ENCODE results near the gene SF3B6. TPM values are rescaled to one million over a fixed set of nuclear protein-coding genes. Genes with fewer than 3 reads are reported as not detected.
"Not testable (repeated sequence)": the region's sequence is repeated elsewhere in the genome, so short reads cannot be mapped to it uniquely, and the experiment has no call there.

Gene SF3B6
- total and polyA plus RNA-seq, 5 experiments from 2014 or later = 55.8 to 208 (median 161) TPM

- no peak for DNase-seq
- Mint-ChIP-seq H3K27me3 (peaks cover 0 to 5% (median 1%) of the 10 kb centered on the region in 5 donors), H3K36me3 (peaks cover 0 to 4% (median 0%) of the 10 kb centered on the region in 3 donors), H3K4me3 (peak overlapping the region; percentile 93 to 99 (median 96)), H3K9me3 (no peaks in the 10 kb centered on the region), H3K4me1 (peaks cover 12 to 35% (median 30%) of the 10 kb centered on the region in 4 donors), H3K27ac (peak overlapping the region in 9 of 10 donors; percentile 83 to 96 (median 94))
- ATAC-seq = no peak
- POLR2A ChIA-PET = interaction anchor here (0.9 to 6.7 kb wide), 10 partner anchors 11 to 121 kb away, joined by 3 to 48 read pairs (median 3); partner anchors contain the start of genes ATAD2B, SF3B6, TP53I3 and UBXN2A
Observed at GRCh38 chr2:24047703-24048033, 28.5 kb downstream of the SF3B6 start.

GRCh38 chr2:24046930-24047702 lies 29.0 kb downstream of the SF3B6 start, which contains the start of gene WDCP:
Gene WDCP (minus strand): TSS chr2:24047391. CDS start chr2:24039494, 7,897 bp downstream.
- peaks cover 0 to 5% (median 1%) of the 10 kb centered on the region in 5 donors for H3K27me3 Mint-ChIP-seq
- peak; percentile 98 to 100 for ATAC-seq
- no peaks in the 10 kb centered on the region for H3K9me3 Mint-ChIP-seq
- peak within 1 kb of the TSS; percentile 83 to 96 (median 94) for H3K27ac Mint-ChIP-seq
- peaks cover 12 to 35% (median 30%) of the 10 kb centered on the region in 4 donors for H3K4me1 Mint-ChIP-seq
- peaks cover 0 to 4% (median 0%) of the 10 kb centered on the region in 3 donors for H3K36me3 Mint-ChIP-seq
- POLR2A ChIA-PET = interaction anchor here (0.9 to 6.7 kb wide), 11 partner anchors 12 to 120 kb away, joined by 3 to 48 read pairs (median 3); partner anchors contain the start of genes ATAD2B, SF3B6, TP53I3 and UBXN2A
- DNase-seq = peak; percentile 79 to 97 (median 92)
- peak within 1 kb of the TSS; percentile 93 to 99 (median 96) for H3K4me3 Mint-ChIP-seq

- peak overlapping the region; percentile 93 to 99 (median 96) for H3K4me3 Mint-ChIP-seq
- peaks cover 0 to 4% (median 0%) of the 10 kb centered on the region in 3 donors for H3K36me3 Mint-ChIP-seq
- no peak for DNase-seq
- no peaks in the 10 kb centered on the region for H3K9me3 Mint-ChIP-seq
- peak overlapping the region in 4 of 10 donors; percentile 83 to 96 (median 90) for H3K27ac Mint-ChIP-seq
- no peak for ATAC-seq
- H3K4me1 Mint-ChIP-seq = peaks cover 12 to 35% (median 30%) of the 10 kb centered on the region in 4 donors
- POLR2A ChIA-PET = interaction anchor here (1.0 to 6.7 kb wide), 7 partner anchors 12 to 120 kb away, joined by 3 to 48 read pairs (median 4); partner anchors contain the start of genes ATAD2B, SF3B6 and TP53I3
- peaks cover 0 to 5% (median 1%) of the 10 kb centered on the region in 5 donors for H3K27me3 Mint-ChIP-seq
Observed at GRCh38 chr2:24046599-24046929, 29.6 kb downstream of the SF3B6 start.

- POLR2A ChIA-PET = interaction anchor here (6.7 kb wide), 1 partner anchor 32 kb away, joined by 48 read pairs; the partner anchor contains the start of gene SF3B6
- Mint-ChIP-seq H3K27ac (peak overlapping the region in 2 of 10 donors; percentile 24 to 27), H3K9me3 (no peaks in the 10 kb centered on the region), H3K27me3 (peaks cover 0 to 5% (median 1%) of the 10 kb centered on the region in 5 donors), H3K4me3 (peak overlapping the region in 9 of 10 donors; percentile 93 to 99 (median 96)), H3K36me3 (peaks cover 0 to 4% (median 0%) of the 10 kb centered on the region in 3 donors), H3K4me1 (peaks cover 12 to 37% (median 30%) of the 10 kb centered on the region in 4 donors)
- ATAC-seq (no peak), DNase-seq (no peak)
Observed at GRCh38 chr2:24045511-24046508, 30.3 kb downstream of the SF3B6 start.

- not testable (repeated sequence) for DNase-seq, H3K4me3 Mint-ChIP-seq, ATAC-seq, H3K27me3 Mint-ChIP-seq, H3K9me3 Mint-ChIP-seq
- POLR2A ChIA-PET = interaction anchor here (0.7 kb wide), 2 partner anchors 15 to 58 kb away, joined by 3 read pairs; no protein-coding TSS in a partner anchor
- Mint-ChIP-seq H3K27ac (peak overlapping the region in 1 of 10 donors; percentile 62), H3K4me1 (peaks cover 14 to 33% (median 28%) of the 10 kb centered on the region in 4 donors), H3K36me3 (peaks cover 0 to 17% (median 14%) of the 10 kb centered on the region in 3 donors)
Observed at GRCh38 chr2:24043133-24043532, 33.0 kb downstream of the SF3B6 start.

- no peaks in the 10 kb centered on the region for H3K27me3 Mint-ChIP-seq
- no peak for ATAC-seq
- peaks cover 10 to 25% (median 19%) of the 10 kb centered on the region in 4 donors for H3K4me1 Mint-ChIP-seq
- no peak overlapping the region for H3K4me3 Mint-ChIP-seq
- no peak overlapping the region for H3K27ac Mint-ChIP-seq
- no peak for DNase-seq
- H3K36me3 Mint-ChIP-seq = peaks cover 0 to 37% (median 18%) of the 10 kb centered on the region in 3 donors
- POLR2A ChIA-PET = no interaction called here
- no peaks in the 10 kb centered on the region for H3K9me3 Mint-ChIP-seq
Observed at GRCh38 chr2:24040511-24040910, 35.6 kb downstream of the SF3B6 start.

- ATAC-seq = no peak
- H3K36me3 Mint-ChIP-seq = peaks cover 0 to 37% (median 18%) of the 10 kb centered on the region in 3 donors
- H3K4me1 Mint-ChIP-seq = peaks cover 6 to 18% (median 15%) of the 10 kb centered on the region in 4 donors
- H3K4me3 Mint-ChIP-seq = no peak overlapping the region
- no peak overlapping the region for H3K27ac Mint-ChIP-seq
- no peak for DNase-seq
- no peaks in the 10 kb centered on the region for H3K9me3 Mint-ChIP-seq
- POLR2A ChIA-PET = no interaction called here
- no peaks in the 10 kb centered on the region for H3K27me3 Mint-ChIP-seq
Observed at GRCh38 chr2:24038786-24039499, 37.2 kb downstream of the SF3B6 start.

GRCh38 chr2:24026233-24026632 lies 49.9 kb downstream of the SF3B6 start:
- DNase-seq = no peak
- peaks cover 0 to 10% (median 3%) of the 10 kb centered on the region in 4 donors for H3K4me1 Mint-ChIP-seq
- H3K4me3 Mint-ChIP-seq = no peak overlapping the region
- no peak for ATAC-seq
- no peak overlapping the region for H3K27ac Mint-ChIP-seq
- H3K36me3 Mint-ChIP-seq = peaks cover 0 to 68% (median 22%) of the 10 kb centered on the region in 3 donors
- no peaks in the 10 kb centered on the region for H3K9me3 Mint-ChIP-seq
- POLR2A ChIA-PET = interaction anchor here (0.9 kb wide), 1 partner anchor 21 kb away, joined by 3 read pairs; the partner anchor contains the start of gene WDCP
- no peaks in the 10 kb centered on the region for H3K27me3 Mint-ChIP-seq

- Mint-ChIP-seq H3K9me3 (no peaks in the 10 kb centered on the region), H3K4me1 (peaks cover 0 to 8% (median 3%) of the 10 kb centered on the region in 4 donors), H3K27me3 (no peaks in the 10 kb centered on the region), H3K36me3 (peaks cover 0 to 59% (median 15%) of the 10 kb centered on the region in 3 donors), H3K27ac (peak overlapping the region in 1 of 10 donors; percentile 87), H3K4me3 (no peak overlapping the region)
- DNase-seq (no peak), ATAC-seq (no peak)
- POLR2A ChIA-PET = no interaction called here
Observed at GRCh38 chr2:24024996-24025663, 51.0 kb downstream of the SF3B6 start.

GRCh38 chr2:24024018-24024417 lies 52.1 kb downstream of the SF3B6 start:
- H3K36me3 Mint-ChIP-seq = peaks cover 0 to 48% (median 7%) of the 10 kb centered on the region in 3 donors
- POLR2A ChIA-PET = no interaction called here

More at GRCh38 chr2:24024018-24024417, 52.1 kb downstream of the SF3B6 start:
- Mint-ChIP-seq H3K4me1 (peaks cover 0 to 8% (median 3%) of the 10 kb centered on the region in 4 donors), H3K9me3 (no peaks in the 10 kb centered on the region), H3K27me3 (no peaks in the 10 kb centered on the region), H3K4me3 (no peak overlapping the region), H3K27ac (peak overlapping the region in 1 of 10 donors; percentile 87)
- ATAC-seq (no peak), DNase-seq (no peak)
